ENCODE data around the gene IQCN.

Gene IQCN

DNA sequence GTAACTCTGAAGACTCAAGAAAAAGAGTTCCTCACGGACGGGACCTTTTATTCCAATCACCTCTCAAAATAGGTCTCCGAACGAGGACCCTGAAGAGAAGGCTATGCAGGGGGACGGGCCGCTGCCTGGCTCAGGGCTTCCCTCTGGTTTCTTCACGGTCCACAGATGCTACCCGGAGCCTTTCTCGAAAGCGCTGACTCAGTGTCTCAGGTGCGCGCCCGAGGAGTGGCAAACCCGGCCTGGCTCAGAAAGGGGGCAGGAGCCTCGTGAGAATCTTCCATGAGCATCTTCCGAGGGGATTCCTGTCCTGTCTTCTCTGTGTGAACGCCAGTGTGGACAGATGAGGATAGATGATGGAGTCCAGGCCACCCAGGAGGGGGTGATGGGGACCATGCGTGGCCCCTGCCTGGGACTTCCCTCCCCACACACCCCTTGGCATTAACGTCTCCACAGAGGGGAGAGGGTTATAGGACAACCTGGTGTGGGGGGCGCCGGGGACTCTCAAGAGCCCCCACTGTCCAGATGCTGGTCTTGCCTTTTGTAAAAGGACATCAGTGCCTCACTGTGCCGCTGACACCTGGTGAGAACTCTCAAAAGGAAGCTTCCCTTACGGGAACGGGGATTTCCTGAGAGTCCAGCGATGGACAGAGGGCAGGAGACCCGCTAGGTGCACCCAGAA is 32.1 kb upstream of the IQCN start:
- no peak for DNase-seq

DNA sequence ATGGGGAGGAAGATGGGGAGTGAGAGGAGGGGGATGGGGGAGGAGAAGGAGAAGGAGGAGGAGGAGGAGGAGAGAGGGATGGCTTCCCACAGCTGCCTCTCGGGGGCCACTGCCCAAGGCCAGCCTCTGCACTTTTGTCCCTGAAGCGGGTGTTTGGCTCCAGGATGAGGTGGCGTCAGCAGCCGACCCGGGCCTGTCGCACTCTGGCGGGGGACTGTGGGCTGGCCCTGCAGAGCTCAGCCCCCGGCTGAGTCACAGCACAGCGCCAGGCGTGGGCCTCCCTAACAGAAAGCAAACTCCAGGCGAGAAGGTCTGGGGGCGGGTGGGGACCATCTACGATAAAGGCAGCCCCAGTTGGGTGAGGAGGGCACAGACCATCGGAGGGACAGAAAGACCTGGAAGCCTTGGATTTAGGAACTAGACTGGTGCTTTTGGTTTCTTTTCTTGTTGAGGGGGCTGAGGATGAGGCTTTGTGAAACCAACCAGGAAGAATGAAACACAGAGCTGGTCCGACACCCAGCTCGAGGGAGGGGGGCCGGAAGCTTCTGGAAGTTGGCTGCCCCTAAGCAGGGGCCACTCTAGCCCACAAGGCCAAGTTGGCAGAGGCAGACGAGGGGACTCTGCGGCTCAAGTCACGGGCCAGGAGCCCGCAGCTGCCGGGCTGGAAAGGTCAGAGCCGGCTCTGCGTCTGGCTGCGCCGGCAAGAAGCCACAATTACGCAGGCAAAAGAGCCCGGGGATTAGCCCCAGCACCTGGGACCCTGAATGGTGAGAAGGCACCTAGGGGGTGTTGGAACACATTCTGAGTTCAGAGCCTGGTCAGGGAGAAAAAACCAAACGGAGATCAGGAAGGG is 30.4 kb upstream of the IQCN start:
- DNase-seq = peak; percentile 75 to 78

DNA sequence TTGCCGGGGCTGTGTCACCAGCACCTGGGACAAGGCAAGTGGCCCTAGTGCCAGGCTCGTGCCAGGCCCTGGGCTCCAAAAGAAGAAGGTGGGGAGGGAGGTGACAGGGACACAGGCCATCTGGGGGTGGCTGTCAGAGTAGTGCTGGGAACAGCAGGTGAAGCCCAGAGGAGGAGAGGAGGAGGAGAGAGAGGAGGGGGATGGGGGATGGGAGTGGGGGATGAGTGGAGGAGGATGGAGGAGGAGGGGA is 29.9 kb upstream of the IQCN start:
- DNase-seq = no peak

DNA sequence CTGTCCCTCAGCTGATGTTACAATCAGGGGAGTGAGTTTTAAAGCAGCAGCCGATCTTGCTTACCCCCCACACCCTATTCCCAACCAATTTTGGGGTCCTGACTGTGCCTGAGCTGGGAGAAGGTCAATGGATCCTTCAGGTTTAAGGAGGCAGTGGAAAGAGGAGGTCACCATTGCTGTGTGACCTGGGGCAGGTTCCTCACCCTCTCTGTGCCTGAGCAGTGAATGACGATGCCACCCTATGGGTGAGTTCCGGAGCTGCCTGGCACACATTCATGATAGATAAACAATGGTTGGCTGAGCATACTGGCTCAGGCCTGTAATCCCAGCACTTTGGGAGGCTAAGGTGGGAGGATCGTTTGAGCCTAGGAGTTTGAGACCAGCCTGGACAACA is 27.5 kb upstream of the IQCN start:
- no peak for DNase-seq

DNA sequence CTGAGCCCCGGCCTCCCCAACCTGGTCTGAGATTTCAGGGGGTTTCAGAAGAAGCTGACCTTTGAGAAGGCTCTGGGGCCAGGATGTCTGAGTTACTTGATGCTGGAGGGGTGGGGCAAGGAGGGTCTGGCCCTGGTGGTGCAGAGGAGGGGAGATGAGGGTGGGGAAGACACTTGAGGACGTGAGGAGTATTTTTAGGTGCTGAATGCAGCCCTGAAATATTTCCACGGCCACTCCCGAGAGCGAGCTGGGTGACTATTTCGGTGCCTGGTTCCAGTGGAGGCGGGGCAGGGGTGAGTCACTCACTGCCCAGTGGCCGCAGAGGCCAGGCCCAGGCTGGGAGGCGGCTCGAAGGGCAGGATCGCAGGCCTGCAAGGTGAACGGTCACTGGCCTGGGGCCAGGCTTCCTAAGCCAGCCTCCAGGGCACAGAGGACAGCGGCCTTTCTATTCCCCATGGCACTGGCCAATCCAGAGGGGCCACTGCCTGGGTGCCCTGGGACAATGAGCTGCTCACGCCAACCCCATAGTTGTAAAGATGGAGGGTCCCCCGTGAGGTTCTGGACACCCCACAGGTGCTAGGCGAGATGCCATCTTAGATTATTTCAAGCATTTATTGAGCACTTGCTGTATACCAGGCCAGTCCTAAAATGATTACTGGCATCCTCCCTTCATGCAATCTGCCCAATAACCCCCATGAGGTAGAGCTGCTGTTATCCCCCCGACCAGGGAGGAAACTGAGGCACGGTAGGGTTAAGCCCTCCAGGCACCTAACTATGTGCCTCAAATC is 26.9 kb upstream of the IQCN start:
- no peak for DNase-seq

DNA sequence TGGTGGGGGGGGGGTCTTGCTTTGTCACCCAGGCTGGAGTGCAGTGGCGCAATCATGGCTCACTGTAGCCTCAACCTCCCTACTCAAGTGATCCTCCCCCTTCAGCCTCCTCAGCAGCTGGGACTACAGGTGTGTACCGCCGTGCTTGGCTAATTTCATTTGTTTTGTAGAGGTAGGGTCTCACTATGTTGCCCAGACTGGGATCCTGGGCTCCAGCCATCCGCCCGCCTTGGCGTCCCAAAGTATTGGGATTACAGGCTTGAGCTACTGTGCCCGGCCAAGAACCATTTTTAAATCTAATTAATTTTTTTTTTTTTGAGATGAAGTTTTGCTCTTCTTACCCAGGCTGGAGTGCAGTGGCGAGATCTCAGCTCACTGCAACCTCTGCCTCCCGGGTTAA is 25.4 kb upstream of the IQCN start:
- no peak for DNase-seq

DNA sequence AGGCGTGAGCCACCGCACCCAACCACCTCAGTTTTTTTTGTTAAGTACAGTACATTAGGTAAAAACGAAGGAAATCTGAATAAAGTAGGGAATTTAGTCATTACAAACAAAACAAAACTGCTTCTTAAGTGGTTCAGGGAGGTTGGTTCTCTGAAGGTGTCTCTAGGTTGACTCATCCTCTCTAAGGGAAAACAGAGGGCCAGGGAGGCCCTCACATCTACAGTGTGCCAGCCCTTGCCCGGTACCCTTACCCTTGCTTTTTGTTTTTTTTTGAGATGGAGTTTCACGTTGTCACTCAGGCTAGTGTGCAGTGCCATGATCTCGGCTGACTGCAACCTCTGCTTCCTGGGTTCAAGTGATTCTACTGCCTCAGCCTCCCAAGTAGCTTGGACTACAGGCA is 24.3 kb upstream of the IQCN start:
- no peak for DNase-seq

DNA sequence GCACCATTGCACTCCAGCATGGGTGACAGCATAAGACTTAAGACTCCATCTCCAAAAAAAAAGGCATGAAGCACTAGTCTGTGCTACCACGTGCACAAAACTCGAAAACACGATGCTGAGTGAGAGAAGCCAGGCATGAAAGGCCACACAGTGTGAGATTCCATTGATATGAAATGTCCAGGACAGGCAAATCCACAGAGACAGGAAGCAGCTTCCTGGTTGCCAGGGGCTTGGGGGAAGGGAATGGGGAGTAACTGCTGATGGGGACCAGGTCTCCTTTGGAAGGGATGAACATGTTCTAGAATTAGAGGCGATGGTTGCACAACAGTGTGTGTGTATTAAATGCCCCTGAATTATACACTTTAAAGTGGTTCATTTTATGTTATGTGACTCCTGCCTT is 23.1 kb upstream of the IQCN start:
- DNase-seq = no peak

DNA sequence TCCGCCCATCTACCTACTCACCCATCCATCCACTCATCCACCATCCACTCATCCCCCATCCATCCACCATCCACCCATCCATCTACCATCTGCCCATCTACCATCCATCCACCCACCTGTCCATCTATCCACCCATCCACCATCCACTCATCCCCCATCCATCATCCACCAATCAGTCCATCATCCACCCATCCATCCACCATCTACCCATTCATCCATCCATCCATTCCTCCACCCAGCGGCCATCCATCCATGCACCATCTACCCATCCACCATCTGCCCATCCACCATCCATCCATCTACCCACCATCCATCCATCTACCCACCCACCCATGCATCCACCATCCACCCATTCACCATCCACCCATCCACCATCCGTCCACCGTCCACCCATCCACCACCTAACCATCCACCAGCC is 20.8 kb upstream of the IQCN start:
- DNase-seq = no peak

DNA sequence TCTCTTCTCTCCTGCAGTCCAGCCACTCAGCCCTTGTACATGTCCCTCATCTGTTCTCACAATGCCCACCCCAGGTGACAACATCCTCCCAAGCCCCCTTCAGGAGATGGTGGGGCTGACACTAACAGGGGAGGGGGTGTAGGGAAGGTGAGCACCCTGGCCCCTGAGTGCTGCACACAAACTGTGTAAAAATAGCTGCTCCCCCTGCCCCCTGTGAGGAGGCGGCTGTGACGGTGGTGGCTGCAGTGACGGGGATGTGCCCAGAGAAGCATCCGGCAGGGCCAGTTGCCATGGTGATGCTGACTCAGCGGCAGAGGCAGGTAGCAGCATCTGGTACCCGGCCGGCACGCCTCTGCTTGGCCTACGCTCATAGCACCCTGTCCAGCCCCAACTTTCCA is 20.2 kb upstream of the IQCN start:
- peak; percentile 88 to 90 for DNase-seq

DNA sequence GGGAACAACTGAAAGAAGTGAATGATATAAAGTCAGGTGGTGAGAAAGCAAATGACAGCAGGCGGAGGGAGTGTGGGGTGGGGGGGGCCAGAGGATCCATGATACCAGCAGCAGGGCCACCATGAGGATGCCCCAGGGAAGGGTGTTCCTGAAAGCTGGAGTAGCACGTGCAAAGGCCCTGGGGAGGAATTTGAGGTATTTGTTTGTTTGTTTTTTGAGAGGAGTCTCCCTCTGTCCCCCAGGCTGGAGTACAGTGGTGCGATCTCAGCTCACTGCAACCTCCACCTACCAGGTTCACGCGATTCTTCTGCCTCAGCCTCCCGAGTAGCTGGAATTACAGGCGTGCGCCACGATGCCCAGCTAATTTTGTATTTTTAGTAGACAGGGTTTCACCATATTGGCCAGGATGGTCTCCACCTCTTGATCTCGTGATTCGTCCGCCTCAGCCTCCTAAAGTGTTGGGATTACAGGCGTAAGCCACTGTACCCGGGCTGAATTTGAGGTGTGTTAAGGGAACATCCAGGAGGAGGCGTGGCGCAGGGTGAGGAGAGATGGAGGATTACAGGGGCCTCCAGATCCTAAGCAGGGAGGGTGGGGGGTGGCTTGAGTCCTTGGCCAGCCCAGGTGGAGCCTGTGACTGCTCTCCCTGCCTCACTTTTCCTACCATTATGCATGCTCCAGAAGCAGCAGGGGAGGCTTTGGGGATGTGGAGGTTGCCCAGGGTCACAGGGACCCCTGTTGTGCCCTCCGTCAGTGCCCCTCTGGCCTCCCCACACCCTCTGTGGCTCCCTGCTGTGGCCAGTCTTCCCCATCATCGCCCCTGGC is 19.6 kb upstream of the IQCN start:
- no peak for DNase-seq

DNA sequence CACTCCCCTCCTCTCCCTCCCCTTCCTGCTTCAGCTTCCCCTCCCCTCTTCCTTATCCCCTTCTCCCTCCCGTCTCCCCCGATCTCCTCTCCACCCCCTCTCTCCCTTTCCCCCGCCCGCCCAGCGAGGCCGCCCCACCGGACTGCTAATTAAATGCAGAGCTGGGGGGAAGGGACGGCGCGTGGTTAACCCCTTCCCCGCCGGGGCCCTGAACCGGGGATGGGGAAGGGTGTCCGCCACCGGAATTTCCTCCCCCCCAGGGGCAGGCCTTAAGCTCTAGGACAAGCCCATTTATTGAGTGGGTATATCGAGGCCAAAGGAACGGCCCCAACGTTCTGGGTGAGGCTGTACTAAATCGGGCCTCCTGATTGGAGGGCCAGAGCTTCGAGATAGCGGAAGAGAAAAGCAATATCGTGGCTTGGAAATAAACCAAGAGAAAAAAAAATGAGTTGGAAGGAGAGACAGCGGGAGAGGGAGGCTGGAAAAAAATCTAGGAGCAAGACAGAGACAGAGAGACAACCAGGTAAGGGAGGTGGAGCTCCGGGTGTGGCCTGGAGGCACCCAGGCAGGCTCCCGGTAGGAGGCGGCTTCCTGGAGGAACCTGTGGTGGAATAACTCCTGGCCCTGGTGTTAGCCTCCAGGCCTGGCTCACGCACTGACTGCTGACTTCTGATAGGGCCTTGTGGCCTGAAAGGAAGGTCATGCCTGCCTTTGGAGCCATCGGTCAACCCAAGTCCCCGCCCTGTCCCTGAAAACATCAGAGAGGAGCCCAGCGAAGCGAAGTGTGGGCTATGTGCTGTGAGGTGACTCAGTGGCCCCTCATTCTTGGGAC is 18.8 kb upstream of the IQCN start:
- peak; percentile 52 to 63 for DNase-seq

DNA sequence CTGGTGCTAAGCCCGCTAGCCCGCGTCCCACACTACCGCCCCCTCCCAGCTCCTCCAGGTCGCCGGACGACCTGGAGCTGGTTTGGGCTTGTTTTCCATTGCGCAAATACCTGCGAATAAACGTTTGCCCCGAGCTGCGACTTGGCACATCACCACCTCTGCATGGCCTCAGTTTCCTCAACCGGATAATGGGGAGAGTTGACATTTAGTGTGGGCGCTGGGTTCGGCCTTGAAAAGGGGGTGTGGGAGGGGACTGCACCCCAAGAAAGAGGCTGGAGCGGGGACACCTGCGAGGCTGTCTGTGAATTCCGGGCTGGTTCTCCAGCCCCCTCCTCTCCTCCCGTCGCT is 18.2 kb upstream of the IQCN start:
- no peak for DNase-seq

DNA sequence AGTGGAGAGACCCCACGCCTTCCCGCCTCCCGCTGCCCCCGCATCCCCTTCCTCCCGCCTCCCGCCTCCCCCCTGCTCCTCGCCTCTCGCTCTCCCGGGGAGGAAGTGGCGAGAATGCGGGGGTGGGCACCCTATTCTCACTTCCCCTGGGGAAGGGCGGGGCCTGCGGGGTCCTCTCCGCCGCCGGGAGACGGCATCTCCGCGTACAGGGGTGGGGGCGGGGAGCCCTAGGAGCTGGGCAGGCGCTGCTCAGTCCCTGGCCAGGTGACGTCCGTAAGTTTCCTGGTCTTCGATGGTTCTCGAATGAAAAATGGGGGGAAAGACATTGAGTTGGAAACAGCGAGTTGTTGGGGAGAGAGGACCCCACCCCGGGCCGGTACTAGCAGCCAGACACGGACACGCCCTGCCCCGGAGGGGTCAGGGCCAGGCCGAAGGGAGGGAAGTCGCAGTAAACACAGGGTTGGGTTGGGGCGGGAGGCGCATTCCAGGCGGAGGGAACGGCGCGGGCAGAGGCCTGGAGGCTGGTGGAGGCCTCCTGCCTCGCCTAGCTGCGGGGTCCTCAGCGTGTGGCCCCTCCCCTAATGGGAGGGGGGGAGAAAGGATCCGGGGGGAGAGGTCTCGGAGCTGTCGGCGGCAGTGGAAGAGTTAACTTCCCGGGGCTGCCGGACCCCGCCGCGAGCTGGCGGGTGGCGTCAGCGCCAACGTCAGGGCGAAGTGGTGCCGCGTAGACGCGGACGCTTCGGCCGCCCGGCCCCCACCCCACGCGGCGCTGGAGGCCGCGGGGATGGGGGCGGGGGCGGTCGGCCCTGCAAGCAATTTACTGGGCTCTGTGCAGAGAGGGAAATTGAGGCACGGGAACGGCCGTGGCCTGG is 17.6 kb upstream of the IQCN start:
- peak; percentile 84 to 85 for DNase-seq

DNA sequence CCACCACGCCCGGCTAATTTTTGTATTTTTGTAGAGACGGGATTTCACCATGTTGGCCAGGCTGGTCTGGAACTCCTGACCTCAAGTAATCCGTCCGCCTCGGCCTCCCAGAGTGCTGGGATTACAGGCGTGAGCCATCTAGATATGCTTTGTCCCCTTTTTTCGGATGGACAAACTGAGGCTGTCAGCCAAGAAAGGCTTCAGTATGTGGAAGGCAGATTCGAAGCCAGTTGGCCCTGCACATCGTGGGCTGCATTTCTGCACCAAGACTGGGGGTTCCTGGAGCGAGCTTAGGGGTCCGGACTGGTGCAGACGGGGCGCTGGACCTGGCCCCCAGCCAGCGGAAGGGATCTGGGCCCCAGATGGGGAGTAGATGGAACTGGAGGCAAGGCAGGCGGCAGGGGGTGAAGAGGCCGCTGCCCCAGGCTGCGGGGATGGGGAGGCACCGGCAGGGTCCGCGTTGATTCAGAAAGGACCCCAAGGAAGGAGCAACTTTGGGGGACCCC is 16.8 kb upstream of the IQCN start:
- DNase-seq = no peak

DNA sequence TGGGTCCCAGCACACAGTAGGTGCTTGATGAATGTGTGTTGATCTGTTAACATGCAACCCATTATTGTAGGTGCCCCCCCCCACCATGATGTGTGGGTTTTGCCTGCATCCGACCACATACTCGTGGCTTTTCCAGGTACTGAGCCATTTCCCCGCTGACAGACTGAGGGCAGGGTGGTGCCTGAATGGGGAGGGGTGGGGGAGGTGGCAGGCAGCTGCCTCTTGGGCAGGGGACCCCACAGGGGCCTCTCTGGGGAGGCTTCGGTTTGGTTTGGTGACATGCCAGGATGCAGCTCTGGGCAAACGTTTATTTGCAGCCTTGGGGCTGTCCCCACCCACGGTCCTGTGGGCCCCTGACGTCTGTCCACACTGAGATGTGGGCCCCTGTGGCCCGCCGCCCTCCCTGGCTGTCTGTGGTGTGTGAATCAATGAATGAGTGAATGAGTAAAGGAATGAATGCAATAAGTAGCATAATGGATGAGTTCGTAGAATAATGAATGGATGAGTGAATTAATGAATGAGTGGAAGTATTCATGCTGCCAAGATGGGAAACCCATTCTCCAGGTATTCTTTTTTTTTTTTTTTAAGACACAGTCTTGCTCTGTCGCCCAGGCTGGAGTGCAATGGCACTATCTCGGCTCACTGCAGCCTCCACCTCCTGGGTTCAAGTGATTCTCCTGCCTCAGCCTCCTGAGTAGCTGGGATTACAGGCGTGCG is 16.2 kb upstream of the IQCN start:
- DNase-seq = peak; percentile 85 to 86

DNA sequence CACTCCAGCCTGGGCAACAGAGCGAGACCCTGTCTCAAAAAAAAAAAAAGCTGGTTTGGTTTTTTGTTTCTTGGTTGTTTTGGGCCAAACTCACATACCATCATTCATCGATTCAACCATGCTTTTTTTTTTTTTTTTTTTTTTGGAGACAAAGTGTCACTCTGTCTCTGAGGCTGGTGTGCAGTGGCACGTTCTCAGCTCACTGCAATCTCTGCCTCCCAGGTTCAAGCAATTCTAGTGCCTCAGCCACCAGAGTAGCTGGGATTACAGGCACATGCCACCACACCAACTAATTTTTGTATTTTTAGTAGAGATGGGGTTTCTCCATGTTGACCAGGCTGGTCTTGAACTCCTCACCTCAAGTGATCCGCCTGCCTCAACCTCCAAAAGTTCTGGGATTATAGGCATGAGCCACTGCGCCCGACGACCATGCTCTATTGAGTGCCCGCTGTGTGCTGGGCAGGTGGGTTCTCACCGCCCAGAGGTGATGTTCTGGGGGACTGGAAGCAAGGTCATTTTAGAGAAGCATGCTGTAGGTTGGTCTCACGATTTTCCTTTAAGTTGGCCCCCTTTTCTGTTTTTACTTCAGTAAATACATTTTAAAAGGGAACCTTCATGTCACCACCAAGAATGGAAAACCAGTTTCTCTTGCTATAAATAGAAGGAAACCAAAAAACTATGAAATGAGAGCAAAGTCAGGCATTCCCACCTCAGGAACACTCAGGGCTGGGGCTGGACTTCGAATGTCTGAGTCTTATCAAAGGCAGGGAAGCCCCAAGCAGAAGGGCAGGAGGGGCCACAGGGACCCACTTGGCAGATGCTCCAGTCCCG is 15.4 kb upstream of the IQCN start:
- no peak for DNase-seq

DNA sequence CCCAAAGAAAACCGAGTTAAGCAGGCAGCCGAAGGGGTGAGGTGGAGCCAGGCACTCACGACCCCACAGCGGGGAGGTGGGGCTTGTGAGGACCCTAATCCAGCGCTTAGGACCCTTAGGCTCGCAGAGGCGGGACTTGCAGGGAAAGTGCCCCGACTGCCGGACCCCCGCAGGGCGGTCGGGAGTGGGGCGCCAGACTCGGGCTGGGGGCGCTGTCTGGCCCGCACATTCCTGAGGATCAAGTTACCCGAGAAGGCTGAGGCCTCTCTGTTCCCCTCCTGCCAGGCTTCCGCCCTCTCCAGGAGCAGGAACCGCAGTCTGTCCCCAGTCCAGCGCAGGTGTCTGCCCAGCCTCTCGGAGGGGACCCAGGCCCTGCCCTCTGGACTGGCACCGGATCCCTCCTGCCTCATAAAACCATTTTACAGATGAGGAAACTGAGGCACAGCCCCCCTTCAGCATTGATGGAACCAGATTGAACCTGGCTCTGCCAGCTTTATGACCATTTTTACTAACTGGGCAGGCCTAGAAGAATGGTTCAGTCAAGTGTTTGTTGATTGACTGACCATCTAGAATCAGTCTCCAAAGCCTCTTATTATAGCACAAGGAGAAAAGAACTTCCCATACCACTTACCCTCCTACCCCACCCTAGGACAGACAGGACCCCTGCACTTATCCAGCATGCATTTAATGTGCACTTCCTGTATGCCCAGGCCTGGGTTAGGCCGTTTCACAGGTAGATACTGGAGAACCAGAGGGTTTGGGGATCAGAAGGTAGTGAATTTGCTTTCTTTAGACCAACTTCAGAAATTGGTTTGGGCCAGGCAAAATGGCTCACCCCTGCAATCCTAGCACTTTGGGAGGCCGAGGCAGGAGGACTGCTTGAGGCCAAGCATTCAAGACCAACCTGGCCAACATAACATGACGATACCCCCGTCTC is 13.9 kb upstream of the IQCN start:
- no peak for DNase-seq

Data from stimulated activated CD4-positive, alpha-beta T cell treated with anti-CD3 and anti-CD28 coated beads, Interleukin-2, amount 100 ng/mL, for 48 hours (primary cell).